Measurements from ENCODE around the gene RYR3. TPM values are rescaled to one million over a fixed set of nuclear protein-coding genes. Genes with fewer than 3 reads are reported as not detected.

RYR3 gene
- total RNA-seq, 1 donor from 2014 or later: 0.32 TPM

DNA sequence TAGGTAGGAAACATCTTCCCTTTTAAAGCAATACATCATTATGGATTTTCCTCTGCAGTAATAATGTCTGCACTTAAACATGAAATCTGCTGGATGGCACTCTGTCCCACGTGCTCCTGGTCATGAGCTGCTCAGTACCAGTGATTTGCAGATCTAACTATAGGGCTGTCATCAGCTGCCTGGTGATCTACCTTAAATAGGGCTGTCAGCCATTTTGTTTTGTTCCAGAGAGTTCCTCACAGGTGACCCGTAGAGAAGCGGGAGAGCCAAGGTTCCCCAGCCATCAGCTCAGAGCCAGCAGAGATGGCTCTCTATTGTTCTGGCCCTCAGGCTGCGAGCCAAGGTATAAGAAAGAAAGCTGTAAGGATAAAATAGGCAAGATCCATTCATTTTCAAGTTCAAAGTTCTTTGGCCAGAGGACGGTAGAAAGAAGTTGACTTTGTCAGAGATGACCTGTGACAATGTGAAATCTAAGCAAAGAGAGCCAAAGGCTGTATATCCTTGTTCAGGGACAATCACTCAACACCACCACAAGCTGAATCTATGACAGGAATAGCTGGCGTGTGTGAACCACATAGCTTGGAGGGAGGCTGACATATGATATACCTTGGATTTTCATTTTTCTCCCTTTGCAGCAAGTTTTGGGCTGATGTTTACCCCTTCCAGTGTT, 156.5 kb downstream of the RYR3 start:
- DNase-seq: no peak
- no peaks in the 10 kb centered on the region for H3K27me3 ChIP-seq (ENCODE audit: low read depth)

DNA sequence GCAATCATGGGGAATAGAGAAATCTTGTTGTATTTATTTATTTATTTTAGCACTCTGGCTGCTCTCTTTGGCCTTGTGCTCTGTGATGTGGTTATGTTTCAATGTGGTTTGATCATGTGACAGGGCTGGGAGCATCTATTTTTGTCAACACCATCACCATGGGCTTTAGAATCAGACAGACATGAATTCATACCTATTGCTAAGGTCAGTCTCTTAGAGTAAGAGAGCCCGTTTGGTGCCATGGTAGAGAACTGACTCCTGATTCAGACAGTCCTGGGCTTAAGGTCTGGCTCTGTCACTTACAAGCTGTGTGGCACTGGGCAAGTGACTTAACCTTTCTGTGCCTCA, 157.0 kb downstream of the RYR3 start:
- no peak overlapping the region for H3K27ac ChIP-seq
- DNase-seq (no peak), ATAC-seq (no peak)
- TF ChIP-seq, protein P1, sequence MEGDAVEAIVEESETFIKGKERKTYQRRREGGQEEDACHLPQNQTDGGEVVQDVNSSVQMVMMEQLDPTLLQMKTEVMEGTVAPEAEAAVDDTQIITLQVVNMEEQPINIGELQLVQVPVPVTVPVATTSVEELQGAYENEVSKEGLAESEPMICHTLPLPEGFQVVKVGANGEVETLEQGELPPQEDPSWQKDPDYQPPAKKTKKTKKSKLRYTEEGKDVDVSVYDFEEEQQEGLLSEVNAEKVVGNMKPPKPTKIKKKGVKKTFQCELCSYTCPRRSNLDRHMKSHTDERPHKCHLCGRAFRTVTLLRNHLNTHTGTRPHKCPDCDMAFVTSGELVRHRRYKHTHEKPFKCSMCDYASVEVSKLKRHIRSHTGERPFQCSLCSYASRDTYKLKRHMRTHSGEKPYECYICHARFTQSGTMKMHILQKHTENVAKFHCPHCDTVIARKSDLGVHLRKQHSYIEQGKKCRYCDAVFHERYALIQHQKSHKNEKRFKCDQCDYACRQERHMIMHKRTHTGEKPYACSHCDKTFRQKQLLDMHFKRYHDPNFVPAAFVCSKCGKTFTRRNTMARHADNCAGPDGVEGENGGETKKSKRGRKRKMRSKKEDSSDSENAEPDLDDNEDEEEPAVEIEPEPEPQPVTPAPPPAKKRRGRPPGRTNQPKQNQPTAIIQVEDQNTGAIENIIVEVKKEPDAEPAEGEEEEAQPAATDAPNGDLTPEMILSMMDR (IDR thresholded peaks at IDR 0.05): no peak
- H3K9me3 ChIP-seq: no peaks in the 10 kb centered on the region
- H3K27me3 ChIP-seq (ENCODE audit: low read depth): no peaks in the 10 kb centered on the region
- no peaks in the 10 kb centered on the region for H3K4me1 ChIP-seq
- H3K36me3 ChIP-seq: no peaks in the 10 kb centered on the region
- intact Hi-C loops (cut with DNase I): no loop called here
- H3K4me3 ChIP-seq: no peak overlapping the region

More for the DNA sequence above, 156.5 kb downstream of the RYR3 start:
- H3K36me3 ChIP-seq: no peaks in the 10 kb centered on the region
- ATAC-seq: no peak
- H3K27ac ChIP-seq: no peak overlapping the region
- TF ChIP-seq, protein P1 (IDR thresholded peaks at IDR 0.05): no peak
- intact Hi-C loops (cut with DNase I): no loop called here
- no peak overlapping the region for H3K4me3 ChIP-seq
- no peaks in the 10 kb centered on the region for H3K9me3 ChIP-seq
- no peaks in the 10 kb centered on the region for H3K4me1 ChIP-seq

DNA sequence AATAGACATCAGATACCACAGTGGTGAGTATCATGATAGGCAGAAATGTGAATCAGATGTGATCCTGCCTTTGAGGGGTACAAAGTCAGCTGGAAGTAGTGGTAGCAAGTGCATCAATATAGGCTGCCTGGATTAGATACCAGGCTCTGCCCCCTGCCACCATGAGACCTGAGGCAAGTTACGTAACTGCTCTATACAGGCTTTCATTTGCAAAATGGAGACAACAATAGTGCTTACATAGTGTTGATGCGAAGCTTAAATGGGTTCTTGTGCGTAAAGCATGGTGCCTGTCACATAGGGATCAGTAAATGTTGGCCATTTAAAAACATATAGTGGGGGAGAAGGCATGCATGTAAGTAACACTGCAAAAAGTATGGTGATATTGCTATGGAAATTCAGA, 158.0 kb downstream of the RYR3 start:
- Histone ChIP-seq H3K4me1 (no peaks in the 10 kb centered on the region), H3K36me3 (no peaks in the 10 kb centered on the region), H3K4me3 (no peak overlapping the region), H3K27ac (no peak overlapping the region), H3K9me3 (no peaks in the 10 kb centered on the region), H3K27me3 (ENCODE audit: low read depth) (no peaks in the 10 kb centered on the region)
- intact Hi-C loops (cut with DNase I): no loop called here
- ATAC-seq (no peak), DNase-seq (no peak)
- TF ChIP-seq, protein P1 (IDR thresholded peaks at IDR 0.05): no peak

DNA sequence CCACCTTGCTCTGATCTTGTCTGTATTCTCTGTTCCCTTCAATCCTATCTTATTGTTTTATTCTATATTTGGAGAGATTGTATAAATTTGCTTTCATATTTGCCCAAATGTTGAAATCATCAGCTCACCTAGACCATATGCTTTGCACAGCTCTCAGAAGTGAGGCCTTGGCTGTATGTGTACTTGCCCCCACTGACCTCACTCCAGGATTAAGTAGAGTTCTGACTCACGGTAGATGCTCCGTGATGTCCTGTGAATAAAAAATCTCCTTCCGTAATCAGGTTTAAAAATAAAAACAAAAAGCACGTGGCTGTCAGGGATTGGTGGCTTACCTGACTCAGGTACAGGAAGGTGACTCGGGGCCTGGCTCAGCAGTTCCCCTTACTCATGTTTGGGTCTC, 162.2 kb downstream of the RYR3 start:
- no peaks in the 10 kb centered on the region for H3K9me3 ChIP-seq
- no peaks in the 10 kb centered on the region for H3K27me3 ChIP-seq (ENCODE audit: low read depth)
- no peaks in the 10 kb centered on the region for H3K4me1 ChIP-seq
- H3K27ac ChIP-seq: no peak overlapping the region
- H3K4me3 ChIP-seq: no peak overlapping the region
- intact Hi-C loops (cut with DNase I): no loop called here
- no peak for ATAC-seq
- DNase-seq: no peak
- TF ChIP-seq, protein P1 (IDR thresholded peaks at IDR 0.05): no peak
- no peaks in the 10 kb centered on the region for H3K36me3 ChIP-seq

DNA sequence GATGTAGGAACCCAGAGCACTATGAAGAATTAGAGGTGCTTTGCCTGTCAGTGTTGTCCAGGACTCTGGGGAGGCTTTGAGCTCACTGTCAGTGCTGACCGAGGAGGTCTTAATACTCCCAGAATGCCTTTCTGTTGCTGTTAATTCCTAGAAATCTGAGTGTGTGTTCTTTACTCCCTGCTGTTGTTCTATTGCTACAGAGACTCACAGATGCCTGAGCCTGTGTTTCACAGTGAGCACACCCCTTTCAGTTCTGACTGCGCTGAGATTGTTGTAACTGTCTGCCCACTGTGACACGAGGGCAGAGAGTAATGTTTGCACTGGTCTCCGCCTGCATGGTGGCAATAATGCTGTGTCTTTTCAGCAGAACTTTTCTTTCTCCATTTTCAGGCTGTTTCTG, 162.9 kb downstream of the RYR3 start:
- H3K4me1 ChIP-seq: no peaks in the 10 kb centered on the region
- no peaks in the 10 kb centered on the region for H3K9me3 ChIP-seq
- intact Hi-C loops (cut with DNase I): no loop called here
- ATAC-seq: no peak
- no peak overlapping the region for H3K27ac ChIP-seq
- no peaks in the 10 kb centered on the region for H3K36me3 ChIP-seq
- no peaks in the 10 kb centered on the region for H3K27me3 ChIP-seq (ENCODE audit: low read depth)
- TF ChIP-seq, protein P1 (IDR thresholded peaks at IDR 0.05): no peak
- no peak for DNase-seq
- no peak overlapping the region for H3K4me3 ChIP-seq
